ENCODE data around the gene UGT1A8.
"Not testable (repeated sequence)": the region's sequence is repeated elsewhere in the genome, so short reads cannot be mapped to it uniquely, and the experiment has no call there.

Gene UGT1A8

GRCh38 chr2:233736868-233737653 lies 119.6 kb downstream of the UGT1A8 start:
- peak; percentile 35 for DNase-seq

GRCh38 chr2:233740870-233741269 lies 123.4 kb downstream of the UGT1A8 start:
- no peak for DNase-seq

GRCh38 chr2:233743464-233744259 lies 126.2 kb downstream of the UGT1A8 start:
- no peak for DNase-seq

- DNase-seq, result no peak
Observed at GRCh38 chr2:233745073-233745755, 127.8 kb downstream of the UGT1A8 start.

- not testable (repeated sequence) for DNase-seq
Observed at GRCh38 chr2:233745838-233746237, 128.4 kb downstream of the UGT1A8 start.

GRCh38 chr2:233746475-233747282 lies 129.2 kb downstream of the UGT1A8 start:
- no peak for DNase-seq

- no peak for DNase-seq
Observed at GRCh38 chr2:233747283-233747544, 129.8 kb downstream of the UGT1A8 start.

GRCh38 chr2:233750689-233751088 lies 133.3 kb downstream of the UGT1A8 start:
- not testable (repeated sequence) for DNase-seq

GRCh38 chr2:233751212-233752009 lies 134.0 kb downstream of the UGT1A8 start:
- DNase-seq, result not testable (repeated sequence)

GRCh38 chr2:233754872-233755611 lies 137.6 kb downstream of the UGT1A8 start:
- DNase-seq, result no peak

GRCh38 chr2:233756429-233757081 lies 139.1 kb downstream of the UGT1A8 start:
- no peak for DNase-seq

GRCh38 chr2:233758141-233758540 lies 140.7 kb downstream of the UGT1A8 start:
- no peak for DNase-seq

GRCh38 chr2:233758849-233759248 lies 141.4 kb downstream of the UGT1A8 start:
- DNase-seq, result no peak

GRCh38 chr2:233760043-233760442 lies 142.6 kb downstream of the UGT1A8 start, which contains the start of gene UGT1A1:
UGT1A1 (plus strand) TSS chr2:233760270; CDS start chr2:233760288, 18 bp downstream.
- DNase-seq, result no peak

- no peak for DNase-seq
Observed at GRCh38 chr2:233761040-233761769, 143.8 kb downstream of the UGT1A8 start.

GRCh38 chr2:233764264-233764663 lies 146.8 kb downstream of the UGT1A8 start:
- no peak for DNase-seq

- DNase-seq, result no peak
Observed at GRCh38 chr2:233764761-233765160, 147.3 kb downstream of the UGT1A8 start.

- DNase-seq, result no peak
Observed at GRCh38 chr2:233766416-233766815, 149.0 kb downstream of the UGT1A8 start.

GRCh38 chr2:233768076-233768475 lies 150.6 kb downstream of the UGT1A8 start:
- no peak for DNase-seq

GRCh38 chr2:233769260-233769659 lies 151.8 kb downstream of the UGT1A8 start:
- DNase-seq, result no peak

Data from DMS153 (cell line).